ENCODE results near the gene SLC15A1. TPM values are rescaled to one million over a fixed set of nuclear protein-coding genes. Genes with fewer than 3 reads are reported as not detected.
"Not testable (repeated sequence)": the region's sequence is repeated elsewhere in the genome, so short reads cannot be mapped to it uniquely, and the experiment has no call there.

The SLC15A1 gene
- total RNA-seq, 2 donors from 2014 or later = 0.53 to 0.81 TPM

GRCh38 chr13:98641075-98641474 is 111.4 kb downstream of the SLC15A1 start:
- DNase-seq = no peak
- H3K36me3 Mint-ChIP-seq (ENCODE audit: low read depth) = no peaks in the 10 kb centered on the region
- Histone ChIP-seq H3K4me1 (ENCODE audit: control insufficient read depth, insufficient read depth, low read length) (no peaks in the 10 kb centered on the region), H3K27ac (ENCODE audit: low read depth, low read length) (no peak overlapping the region), H3K9me3 (ENCODE audit: control insufficient read depth, low read length) (no peaks in the 10 kb centered on the region), H3K36me3 (ENCODE audit: control insufficient read depth, insufficient read depth, low read length) (no peaks in the 10 kb centered on the region), H3K9ac (ENCODE audit: extremely low read depth, low read length, poor library complexity, severe bottlenecking) (no peak overlapping the region), H3K4me3 (ENCODE audit: low read length) (no peak overlapping the region), H3K27me3 (ENCODE audit: control insufficient read depth, insufficient read depth, low read length, poor library complexity, severe bottlenecking) (no peaks in the 10 kb centered on the region)
- no peak overlapping the region for H3K27ac Mint-ChIP-seq
- H3K27me3 Mint-ChIP-seq (ENCODE audit: insufficient read depth) = no peaks in the 10 kb centered on the region
- TF ChIP-seq CTCF (conservative IDR thresholded peaks at IDR 0.05) = no peak
- 96 to 97% methylated on average over 12 to 13 of the region's 13 CpGs for WGBS, 2 experiments (ENCODE audit: insufficient coverage in 1 of 2, insufficient read length in 1 of 2)
- H3K9me3 Mint-ChIP-seq = no peaks in the 10 kb centered on the region
- H3K4me3 Mint-ChIP-seq = no peak overlapping the region
- no peaks in the 10 kb centered on the region for H3K4me1 Mint-ChIP-seq

- H3K9me3 Mint-ChIP-seq; H3K27ac ChIP-seq (ENCODE audit: low read depth, low read length); H3K36me3 ChIP-seq (ENCODE audit: control insufficient read depth, insufficient read depth, low read length); H3K27ac Mint-ChIP-seq; H3K27me3 ChIP-seq (ENCODE audit: control insufficient read depth, insufficient read depth, low read length, poor library complexity, severe bottlenecking); H3K9me3 ChIP-seq (ENCODE audit: control insufficient read depth, low read length); H3K4me3 Mint-ChIP-seq; H3K27me3 Mint-ChIP-seq (ENCODE audit: insufficient read depth); H3K4me3 ChIP-seq (ENCODE audit: low read length); H3K4me1 ChIP-seq (ENCODE audit: control insufficient read depth, insufficient read depth, low read length); H3K4me1 Mint-ChIP-seq; DNase-seq; H3K9ac ChIP-seq (ENCODE audit: extremely low read depth, low read length, poor library complexity, severe bottlenecking); H3K36me3 Mint-ChIP-seq (ENCODE audit: low read depth): not testable (repeated sequence)
- WGBS, 2 experiments (ENCODE audit: insufficient coverage in 1 of 2, insufficient read length in 1 of 2) = 75 to 86% methylated on average over 2 to 4 of the region's 4 CpGs
These were observed 112.7 kb downstream of the SLC15A1 start for GRCh38 chr13:98639785-98640184.

GRCh38 chr13:98638352-98638751 is 114.1 kb downstream of the SLC15A1 start:
- H3K9me3 ChIP-seq (ENCODE audit: control insufficient read depth, low read length); H3K4me3 ChIP-seq (ENCODE audit: low read length); H3K36me3 Mint-ChIP-seq (ENCODE audit: low read depth); H3K4me3 Mint-ChIP-seq; H3K9me3 Mint-ChIP-seq; H3K36me3 ChIP-seq (ENCODE audit: control insufficient read depth, insufficient read depth, low read length); H3K27ac ChIP-seq (ENCODE audit: low read depth, low read length); H3K27me3 ChIP-seq (ENCODE audit: control insufficient read depth, insufficient read depth, low read length, poor library complexity, severe bottlenecking); H3K4me1 Mint-ChIP-seq; DNase-seq; H3K27ac Mint-ChIP-seq; H3K4me1 ChIP-seq (ENCODE audit: control insufficient read depth, insufficient read depth, low read length); H3K27me3 Mint-ChIP-seq (ENCODE audit: insufficient read depth); H3K9ac ChIP-seq (ENCODE audit: extremely low read depth, low read length, poor library complexity, severe bottlenecking): not testable (repeated sequence)
- 94 to 96% methylated on average over 5 to 8 of the region's 8 CpGs for WGBS, 2 experiments (ENCODE audit: insufficient coverage in 1 of 2, insufficient read length in 1 of 2)

Other genes with a start within 250 kb of the SLC15A1 start
- gene STK24, start 175.6 kb downstream of the SLC15A1 start, total RNA-seq = 100 to 1,000 TPM; 115 to 125 TPM
- gene DOCK9, start 225.4 kb upstream of the SLC15A1 start, total RNA-seq = 10 to 100 TPM; 15.6 to 22.5 TPM